AG20443 (cell line): Measurements from ENCODE around the gene OR4N2.
"Not testable (repeated sequence)": the region's sequence is repeated elsewhere in the genome, so short reads cannot be mapped to it uniquely, and the experiment has no call there.

Experiments used
- DNase-seq: peaks from one replicate; pipeline ENCODE4 v3.0.0; 2012; ENCODE audit warnings: low spot score, mixed read lengths

OR4N2 gene

GRCh38 chr14:19803470-19803869 lies at the start of gene OR4N2:
OR4N2 (plus strand) TSS chr14:19803770; CDS start chr14:19827449, 23,679 bp downstream.
- not testable (repeated sequence) for DNase-seq

- no peak for DNase-seq
Observed at GRCh38 chr14:19754172-19754571, 49.4 kb upstream of the OR4N2 start.

- not testable (repeated sequence) for DNase-seq
Observed at GRCh38 chr14:19771491-19771890, 32.1 kb upstream of the OR4N2 start.

- DNase-seq = no peak
Observed at GRCh38 chr14:19771895-19772430, 31.6 kb upstream of the OR4N2 start.

- DNase-seq = not testable (repeated sequence)
Observed at GRCh38 chr14:19772454-19772853, 31.1 kb upstream of the OR4N2 start.

GRCh38 chr14:19773204-19773603 lies 30.4 kb upstream of the OR4N2 start, which contains the start of gene OR4M1:
OR4M1 (plus strand) TSS chr14:19773504; CDS start chr14:19780323, 6,819 bp downstream.
- not testable (repeated sequence) for DNase-seq

GRCh38 chr14:19775587-19775986 lies 28.0 kb upstream of the OR4N2 start:
- no peak for DNase-seq

GRCh38 chr14:19785848-19786247 lies 17.7 kb upstream of the OR4N2 start:
- DNase-seq = not testable (repeated sequence)

- DNase-seq = not testable (repeated sequence)
Observed at GRCh38 chr14:19787318-19787717, 16.3 kb upstream of the OR4N2 start.

- DNase-seq = not testable (repeated sequence)
Observed at GRCh38 chr14:19788150-19788549, 15.4 kb upstream of the OR4N2 start.

- DNase-seq = not testable (repeated sequence)
Observed at GRCh38 chr14:19796520-19797108, 7.0 kb upstream of the OR4N2 start.

GRCh38 chr14:19799880-19800279 lies 3.7 kb upstream of the OR4N2 start:
- DNase-seq = no peak

- no peak for DNase-seq
Observed at GRCh38 chr14:19800282-19801117, 3.1 kb upstream of the OR4N2 start.

- DNase-seq = no peak
Observed at GRCh38 chr14:19801118-19801464, 2.5 kb upstream of the OR4N2 start.

GRCh38 chr14:19813171-19813920 lies 9.8 kb downstream of the OR4N2 start:
- DNase-seq = not testable (repeated sequence)

- DNase-seq = not testable (repeated sequence)
Observed at GRCh38 chr14:19819879-19820278, 16.3 kb downstream of the OR4N2 start.

GRCh38 chr14:19821016-19821415 lies 17.4 kb downstream of the OR4N2 start:
- not testable (repeated sequence) for DNase-seq

- DNase-seq = no peak
Observed at GRCh38 chr14:19823178-19823577, 19.6 kb downstream of the OR4N2 start.

- peak; percentile 11 for DNase-seq
Observed at GRCh38 chr14:19823765-19824164, 20.2 kb downstream of the OR4N2 start.

- not testable (repeated sequence) for DNase-seq
Observed at GRCh38 chr14:19827626-19828244, 24.2 kb downstream of the OR4N2 start.

GRCh38 chr14:19828314-19828713 lies 24.7 kb downstream of the OR4N2 start:
- no peak for DNase-seq
